Prostate gland (tissue), 1 donor: Measurements from ENCODE around the gene FGA.

ENCODE experiments used
- POLR2A ChIP-seq: fragments of 450-650 bp; IDR thresholded peaks from one replicate; pipeline ENCODE4 v1.6.1; 2016; ENCODE audit warnings: antibody characterized with exemption, mild to moderate bottlenecking
- POLR2AphosphoS5 ChIP-seq: sonication (generic); formaldehyde crosslinking; IDR thresholded peaks from one replicate; pipeline ENCODE4 v1.6.1; 2017; ENCODE audit warnings: antibody characterized with exemption

- TF ChIP-seq POLR2A = no peak
- TF ChIP-seq POLR2AphosphoS5 = no peak
Measured at GRCh38 chr4:154610582-154610981, 20.0 kb upstream of the FGA start.
